Measurements from ENCODE around the gene BEAN1.

The BEAN1 gene

DNA sequence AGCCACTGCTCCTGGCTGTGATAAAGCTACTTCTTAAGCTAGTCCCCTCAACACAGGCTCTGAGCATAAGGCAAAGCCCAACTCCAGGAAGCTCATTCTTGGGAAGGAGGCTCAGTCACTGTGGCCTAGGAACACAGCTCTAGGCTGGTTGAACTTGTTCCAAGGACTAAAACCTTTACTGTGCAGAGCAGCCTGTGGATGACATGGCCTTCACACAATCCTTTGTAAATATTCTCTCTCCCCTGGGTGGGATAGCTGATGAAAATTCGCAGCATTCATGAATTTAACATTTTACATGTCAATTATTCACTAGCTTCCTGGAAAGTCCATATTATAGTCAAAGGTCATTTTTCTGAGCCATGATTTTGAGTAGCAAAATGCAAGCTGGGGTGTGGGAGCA is 28.9 kb downstream of the BEAN1 start:
- no peak for ATAC-seq
- TF ChIP-seq ISL1 (CRISPR knock-in tag; IDR thresholded peaks at IDR 0.05) (no peak), GLIS3 (CRISPR knock-in tag; IDR thresholded peaks at IDR 0.05) (no peak), TCF4 (CRISPR knock-in tag; IDR thresholded peaks at IDR 0.05; ENCODE audit: borderline replicate concordance) (no peak), CREB5 (CRISPR knock-in tag; IDR thresholded peaks at IDR 0.05; ENCODE audit: low read depth) (no peak)

- ATAC-seq: no peak; the same call in 2 of the 3 replicates
- no peak for TF ChIP-seq OSR1 (CRISPR knock-in tag; IDR thresholded peaks at IDR 0.05)
- TF ChIP-seq ZC3H10 (CRISPR knock-in tag; IDR thresholded peaks at IDR 0.05): no peak
- TF ChIP-seq ISL1 (CRISPR knock-in tag; IDR thresholded peaks at IDR 0.05): no peak
- TF ChIP-seq ESRRG (CRISPR knock-in tag; IDR thresholded peaks at IDR 0.05): no peak
- TF ChIP-seq ZNF565 (CRISPR knock-in tag; conservative IDR thresholded peaks at IDR 0.05; ENCODE audit: low read depth): no peak
- TF ChIP-seq CREB5 (CRISPR knock-in tag; IDR thresholded peaks at IDR 0.05; ENCODE audit: low read depth): no peak
- no peak for TF ChIP-seq GLIS3 (CRISPR knock-in tag; IDR thresholded peaks at IDR 0.05)
- no peak for TF ChIP-seq ZFP30 (CRISPR knock-in tag; IDR thresholded peaks at IDR 0.05)
- no peak for TF ChIP-seq PATZ1 (CRISPR knock-in tag; IDR thresholded peaks at IDR 0.05; ENCODE audit: borderline replicate concordance)
- TF ChIP-seq POU6F1 (CRISPR knock-in tag; IDR thresholded peaks at IDR 0.05; ENCODE audit: borderline replicate concordance, low read depth): no peak
- TF ChIP-seq ZFP3 (CRISPR knock-in tag; IDR thresholded peaks at IDR 0.05): no peak
- TF ChIP-seq TCF4 (CRISPR knock-in tag; IDR thresholded peaks at IDR 0.05; ENCODE audit: borderline replicate concordance): no peak
Measured at GRCh38 chr16:66457888-66458287, 30.8 kb downstream of the BEAN1 start.

DNA sequence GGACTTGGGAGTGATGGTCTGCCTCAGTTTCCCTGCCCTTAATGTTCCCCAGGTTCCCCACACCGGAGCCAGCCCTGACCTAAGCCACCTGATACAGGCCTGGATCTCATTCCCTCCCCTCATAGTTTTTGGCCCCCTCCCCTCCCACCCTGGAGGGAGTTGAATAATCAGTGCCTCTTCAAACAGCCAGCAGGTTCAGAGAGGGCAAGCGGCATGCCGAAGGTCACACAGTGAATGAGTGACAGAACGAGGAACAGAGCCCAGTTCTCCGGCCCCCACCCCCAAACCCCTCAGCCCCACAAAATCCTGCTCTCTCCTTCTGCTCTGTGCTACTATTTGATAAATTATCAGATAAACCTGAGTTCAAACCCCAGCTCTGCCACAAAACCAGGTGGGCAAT is 31.2 kb downstream of the BEAN1 start:
- ATAC-seq: no peak
- TF ChIP-seq BACH2 (CRISPR knock-in tag; IDR thresholded peaks at IDR 0.05; ENCODE audit: borderline replicate concordance): no peak
- TF ChIP-seq RARB (CRISPR knock-in tag; IDR thresholded peaks at IDR 0.05): no peak
- no peak for TF ChIP-seq ZNF70 (CRISPR knock-in tag; IDR thresholded peaks at IDR 0.05)

DNA sequence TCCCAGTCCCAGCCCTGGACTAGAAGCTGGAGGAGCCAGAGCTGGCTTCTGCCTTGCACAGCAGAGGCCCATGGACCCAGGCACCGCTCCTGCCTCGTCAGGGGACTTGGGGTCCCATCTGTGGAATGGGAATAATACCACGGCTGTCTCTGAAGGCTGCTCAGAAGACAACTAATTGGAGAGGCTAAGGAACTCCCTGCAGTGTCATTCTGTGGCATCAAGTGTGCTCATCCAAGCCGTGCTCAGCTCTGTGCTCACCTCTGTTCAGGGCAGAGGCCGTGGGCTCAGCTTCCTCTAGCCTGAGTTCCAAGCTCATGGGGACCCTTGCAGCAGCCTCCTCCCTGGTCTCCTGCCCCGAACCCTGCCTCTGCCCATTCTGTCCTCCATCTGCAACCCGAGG is 31.8 kb downstream of the BEAN1 start:
- TF ChIP-seq CSDC2 (CRISPR knock-in tag; IDR thresholded peaks at IDR 0.05) (no peak), RARB (CRISPR knock-in tag; IDR thresholded peaks at IDR 0.05) (no peak), ARNTL (CRISPR knock-in tag; IDR thresholded peaks at IDR 0.05; ENCODE audit: borderline replicate concordance, low read depth) (no peak), ZNF70 (CRISPR knock-in tag; IDR thresholded peaks at IDR 0.05) (no peak), BACH2 (CRISPR knock-in tag; IDR thresholded peaks at IDR 0.05; ENCODE audit: borderline replicate concordance) (no peak)
- TF ChIP-seq, protein P1, sequence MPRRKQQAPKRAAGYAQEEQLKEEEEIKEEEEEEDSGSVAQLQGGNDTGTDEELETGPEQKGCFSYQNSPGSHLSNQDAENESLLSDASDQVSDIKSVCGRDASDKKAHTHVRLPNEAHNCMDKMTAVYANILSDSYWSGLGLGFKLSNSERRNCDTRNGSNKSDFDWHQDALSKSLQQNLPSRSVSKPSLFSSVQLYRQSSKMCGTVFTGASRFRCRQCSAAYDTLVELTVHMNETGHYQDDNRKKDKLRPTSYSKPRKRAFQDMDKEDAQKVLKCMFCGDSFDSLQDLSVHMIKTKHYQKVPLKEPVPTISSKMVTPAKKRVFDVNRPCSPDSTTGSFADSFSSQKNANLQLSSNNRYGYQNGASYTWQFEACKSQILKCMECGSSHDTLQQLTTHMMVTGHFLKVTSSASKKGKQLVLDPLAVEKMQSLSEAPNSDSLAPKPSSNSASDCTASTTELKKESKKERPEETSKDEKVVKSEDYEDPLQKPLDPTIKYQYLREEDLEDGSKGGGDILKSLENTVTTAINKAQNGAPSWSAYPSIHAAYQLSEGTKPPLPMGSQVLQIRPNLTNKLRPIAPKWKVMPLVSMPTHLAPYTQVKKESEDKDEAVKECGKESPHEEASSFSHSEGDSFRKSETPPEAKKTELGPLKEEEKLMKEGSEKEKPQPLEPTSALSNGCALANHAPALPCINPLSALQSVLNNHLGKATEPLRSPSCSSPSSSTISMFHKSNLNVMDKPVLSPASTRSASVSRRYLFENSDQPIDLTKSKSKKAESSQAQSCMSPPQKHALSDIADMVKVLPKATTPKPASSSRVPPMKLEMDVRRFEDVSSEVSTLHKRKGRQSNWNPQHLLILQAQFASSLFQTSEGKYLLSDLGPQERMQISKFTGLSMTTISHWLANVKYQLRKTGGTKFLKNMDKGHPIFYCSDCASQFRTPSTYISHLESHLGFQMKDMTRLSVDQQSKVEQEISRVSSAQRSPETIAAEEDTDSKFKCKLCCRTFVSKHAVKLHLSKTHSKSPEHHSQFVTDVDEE (CRISPR knock-in tag; IDR thresholded peaks at IDR 0.05): no peak
- ATAC-seq: no peak

- ATAC-seq: no peak; the same call in 1 of the 3 replicates
- TF ChIP-seq ZNF8 (CRISPR knock-in tag; IDR thresholded peaks at IDR 0.05): no peak
Measured at GRCh38 chr16:66459878-66460277, 32.8 kb downstream of the BEAN1 start.

Data from SK-N-SH treated with all-trans-retinoic acid at 6 μM for 48 hours (cell line).